SKM-1 (cell line): ENCODE data around the gene CANX.

Experiments used
- DNase-seq: peaks from one replicate; lab custom pipeline; 2025; ENCODE audit not compliant: unreplicated experiment; lab: John Stamatoyannopoulos, UW

The CANX gene

GRCh38 chr5:179749857-179750508 lies 51.2 kb downstream of the CANX start:
- no peak for DNase-seq

- no peak for DNase-seq
Measured at GRCh38 chr5:179753971-179754370, 55.2 kb downstream of the CANX start.

- DNase-seq: no peak
Measured at GRCh38 chr5:179755022-179755421, 56.3 kb downstream of the CANX start.

GRCh38 chr5:179758955-179759354 lies 60.2 kb downstream of the CANX start:
- DNase-seq: no peak

- no peak for DNase-seq
Measured at GRCh38 chr5:179759581-179760551, 61.1 kb downstream of the CANX start.

GRCh38 chr5:179762079-179762780 lies 63.5 kb downstream of the CANX start:
- peak; percentile 31 for DNase-seq

- no peak for DNase-seq
Measured at GRCh38 chr5:179762781-179763176, 64.0 kb downstream of the CANX start.

GRCh38 chr5:179763215-179763945 lies 64.6 kb downstream of the CANX start:
- DNase-seq: peak; percentile 38

GRCh38 chr5:179764056-179764455 lies 65.3 kb downstream of the CANX start:
- no peak for DNase-seq

GRCh38 chr5:179765400-179765799 lies 66.6 kb downstream of the CANX start:
- no peak for DNase-seq

- no peak for DNase-seq
Measured at GRCh38 chr5:179766021-179766725, 67.4 kb downstream of the CANX start.

- DNase-seq: no peak
Measured at GRCh38 chr5:179766726-179767455, 68.1 kb downstream of the CANX start.

- DNase-seq: no peak
Measured at GRCh38 chr5:179767496-179768100, 68.8 kb downstream of the CANX start.

- no peak for DNase-seq
Measured at GRCh38 chr5:179768326-179769085, 69.7 kb downstream of the CANX start.

GRCh38 chr5:179769271-179769670 lies 70.5 kb downstream of the CANX start:
- no peak for DNase-seq

- DNase-seq: no peak
Measured at GRCh38 chr5:179769796-179770195, 71.0 kb downstream of the CANX start.

GRCh38 chr5:179771311-179771895 lies 72.6 kb downstream of the CANX start:
- no peak for DNase-seq

GRCh38 chr5:179772351-179772750 lies 73.6 kb downstream of the CANX start:
- no peak for DNase-seq
